Non-pigmented ciliary epithelial cell (primary cell): ENCODE results near the gene CRADD.
"Not testable (repeated sequence)": the region's sequence is repeated elsewhere in the genome, so short reads cannot be mapped to it uniquely, and the experiment has no call there.

Experiments used
- DNase-seq: peaks from one replicate; pipeline ENCODE4 v3.0.0-alpha.2; 2010; ENCODE audit warnings: low read depth

Gene CRADD

GRCh38 chr12:93902192-93902591 lies 225.0 kb downstream of the CRADD start:
- DNase-seq: no peak

DNA sequence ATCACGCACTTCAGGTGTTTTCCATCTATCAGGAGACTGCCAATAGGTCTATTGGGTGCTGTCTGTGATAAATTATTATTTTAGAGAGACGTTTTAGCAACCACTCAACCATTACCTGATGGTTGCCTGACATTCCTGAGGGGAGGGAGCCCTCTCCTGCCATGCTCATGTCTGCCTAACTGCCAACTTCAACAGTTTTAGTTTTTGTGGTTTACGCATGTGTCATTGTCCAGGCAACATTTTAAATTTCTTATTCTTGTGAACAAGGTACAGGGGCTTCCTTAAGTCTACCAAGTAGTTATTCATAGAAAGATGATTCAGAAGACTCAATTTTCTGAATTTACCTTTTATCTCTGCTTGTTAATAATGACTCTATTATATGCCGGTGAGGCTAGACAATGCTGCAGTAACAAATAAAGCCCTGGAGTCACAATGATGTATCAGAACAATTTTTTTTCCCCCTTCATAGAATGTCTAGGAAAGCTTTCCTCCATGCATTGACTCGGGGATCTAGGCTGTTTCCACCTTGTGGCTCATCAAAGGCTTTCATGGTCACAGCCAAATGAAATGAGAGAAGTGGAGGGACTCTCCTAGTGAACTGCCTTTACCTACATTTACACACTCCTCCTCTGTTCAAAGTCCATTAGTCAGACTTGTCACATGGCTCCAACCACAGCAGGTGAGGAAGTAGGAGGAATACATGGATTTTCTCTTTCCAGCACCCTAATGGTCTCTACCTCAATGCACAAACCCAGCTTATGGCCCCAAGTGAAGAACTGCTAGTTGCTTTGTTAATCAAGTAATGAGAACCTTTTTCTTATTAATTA lies 225.8 kb downstream of the CRADD start:
- no peak for DNase-seq

DNA sequence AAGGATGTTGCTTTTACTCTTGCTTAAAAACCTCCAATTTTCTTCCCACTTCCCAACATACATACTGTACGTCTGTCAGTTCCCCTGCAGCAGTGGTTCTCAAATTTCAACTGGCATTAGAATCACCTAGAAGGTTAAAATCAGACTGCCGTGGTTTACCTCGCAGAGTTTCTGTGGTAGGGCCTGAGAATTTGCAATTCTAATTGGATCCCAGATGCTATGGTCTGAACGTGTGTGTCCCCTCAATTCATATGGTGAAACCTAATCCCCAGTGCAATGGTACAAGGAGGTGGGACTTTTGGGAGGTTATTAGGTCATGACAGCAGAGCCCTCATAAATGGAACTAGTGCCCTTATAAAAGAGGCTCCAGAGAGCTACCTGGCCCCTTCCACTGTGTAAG lies 226.9 kb downstream of the CRADD start:
- no peak for DNase-seq

- DNase-seq: no peak
Observed at GRCh38 chr12:93908264-93908663, 231.1 kb downstream of the CRADD start.

DNA sequence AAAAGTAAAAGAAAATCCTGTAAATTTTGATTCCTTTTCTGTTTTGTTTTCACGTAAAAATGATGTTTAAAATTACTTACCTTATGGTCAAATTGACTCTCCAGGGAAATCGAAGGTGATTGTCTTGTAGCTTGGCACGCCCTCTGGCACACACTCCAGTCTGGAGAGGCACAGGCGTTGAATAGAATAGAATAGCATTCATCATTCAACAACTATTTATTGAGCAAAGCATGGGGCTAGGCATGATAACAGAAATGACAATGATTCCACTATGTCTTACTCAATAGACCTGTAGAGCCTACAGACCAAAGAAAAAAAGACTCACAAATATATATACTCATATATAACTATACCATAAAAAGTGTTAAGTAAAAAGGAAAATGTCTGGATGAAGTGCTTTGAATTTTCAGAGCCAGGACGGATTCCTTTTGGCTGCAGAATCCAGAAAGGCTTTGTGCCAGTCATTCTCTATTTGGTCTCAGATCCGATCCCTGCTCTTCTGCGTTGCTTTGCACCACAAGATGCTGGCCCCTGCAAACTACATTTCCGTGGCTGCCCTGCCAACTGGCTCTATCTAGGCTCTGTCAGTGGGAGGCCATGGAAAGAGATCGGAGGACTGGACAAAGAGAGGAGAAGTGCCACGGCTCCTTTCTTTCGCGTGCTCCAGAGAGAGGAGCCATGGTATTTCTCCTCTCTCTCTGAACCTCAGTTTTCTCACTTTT lies 231.8 kb downstream of the CRADD start:
- DNase-seq: no peak

GRCh38 chr12:93911396-93911795 lies 234.2 kb downstream of the CRADD start:
- DNase-seq: no peak

GRCh38 chr12:93912086-93912733 lies 235.0 kb downstream of the CRADD start:
- no peak for DNase-seq

GRCh38 chr12:93913845-93914244 lies 236.7 kb downstream of the CRADD start:
- DNase-seq: peak; percentile 60

DNA sequence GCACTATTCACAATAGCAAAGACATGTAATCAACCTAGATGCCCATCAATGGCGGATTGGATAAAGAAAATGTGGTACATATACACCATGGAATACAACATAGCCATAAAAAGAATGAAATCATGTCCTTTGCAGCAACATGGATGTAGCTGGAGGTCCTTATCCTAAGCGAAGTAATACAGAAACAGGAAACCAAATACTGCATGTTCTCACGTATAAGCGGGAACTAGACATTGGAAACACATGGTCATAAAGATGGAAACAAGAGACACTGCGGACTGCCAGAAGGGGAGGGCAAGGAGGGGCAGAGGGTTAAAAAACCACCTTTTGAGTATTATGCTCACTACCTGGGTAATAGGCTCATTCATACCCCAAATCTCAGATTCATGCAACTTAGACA lies 237.1 kb downstream of the CRADD start:
- no peak for DNase-seq

- DNase-seq: no peak
Observed at GRCh38 chr12:93915411-93915810, 238.2 kb downstream of the CRADD start.

- no peak for DNase-seq
Observed at GRCh38 chr12:93916402-93916801, 239.2 kb downstream of the CRADD start.

DNA sequence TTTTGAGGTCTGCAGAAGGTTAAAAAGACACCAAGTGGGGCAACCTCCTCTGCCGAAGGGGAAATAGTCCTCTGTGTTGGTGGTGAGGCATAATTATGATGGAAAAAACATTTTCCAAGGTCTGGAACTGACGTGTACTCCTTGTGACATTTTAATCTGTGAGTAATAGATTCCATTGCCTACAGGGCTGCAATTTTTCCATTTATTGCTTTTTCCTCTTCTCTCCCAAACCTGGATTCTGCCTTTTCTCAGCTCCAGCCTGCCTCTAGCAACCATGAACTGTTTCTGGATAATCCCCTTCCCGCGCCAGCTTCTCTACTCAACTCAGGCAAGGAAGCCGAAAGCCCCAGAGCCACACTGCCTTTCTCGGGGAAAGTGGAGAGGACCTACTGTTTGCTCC lies 241.1 kb downstream of the CRADD start:
- DNase-seq: peak; percentile 48

- DNase-seq: no peak
Observed at GRCh38 chr12:93918900-93919299, 241.7 kb downstream of the CRADD start.

DNA sequence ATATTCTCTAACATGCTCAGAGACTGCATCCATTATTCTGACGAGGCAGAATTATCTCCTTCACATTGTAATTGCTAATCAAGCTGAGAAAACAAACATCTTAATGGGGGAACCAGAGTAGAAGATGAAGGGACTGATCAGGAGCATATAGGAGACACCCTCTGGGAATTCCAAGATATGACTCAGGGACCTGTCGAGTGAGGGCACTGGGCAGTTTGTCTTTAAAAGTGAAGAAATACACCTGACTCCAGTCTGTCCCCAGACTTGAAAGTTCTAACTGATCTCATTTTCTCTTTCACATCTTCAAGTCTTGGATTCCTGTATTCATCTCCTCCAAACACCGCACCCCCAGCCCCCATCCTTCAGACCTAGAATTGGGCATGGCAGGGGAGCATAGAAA lies 244.3 kb downstream of the CRADD start:
- DNase-seq: no peak

GRCh38 chr12:93922583-93923006 lies 245.4 kb downstream of the CRADD start:
- no peak for DNase-seq

- no peak for DNase-seq
Observed at GRCh38 chr12:93924367-93924766, 247.2 kb downstream of the CRADD start.

DNA sequence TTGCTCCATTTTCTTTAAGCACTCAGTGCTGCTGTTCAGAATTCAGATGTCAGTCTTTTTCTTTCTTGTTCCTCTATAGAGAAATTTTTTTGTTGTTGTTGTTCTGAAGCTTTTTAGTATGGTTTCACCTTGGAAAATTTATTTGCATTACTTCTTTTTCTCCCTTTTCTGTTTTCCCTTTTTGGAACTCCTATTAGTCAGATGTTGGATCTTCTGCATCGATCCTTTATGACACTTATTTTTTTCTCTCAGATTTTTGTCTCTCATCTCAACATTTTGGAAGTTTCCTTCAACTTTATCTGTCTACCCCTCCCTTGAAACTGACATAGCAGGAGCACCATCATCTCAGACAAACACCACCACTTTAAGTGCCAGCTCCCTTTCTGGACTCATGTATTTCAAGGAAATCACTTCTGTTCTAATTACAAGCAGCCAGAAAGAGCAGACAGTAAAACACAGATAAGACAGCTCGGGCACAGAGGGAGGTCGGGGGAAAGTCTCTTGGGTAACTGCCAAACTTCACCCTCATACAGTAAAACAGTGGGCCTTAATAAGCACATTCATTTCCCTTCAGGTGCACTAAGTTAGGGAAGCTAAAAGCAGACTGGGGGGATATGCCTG lies 248.5 kb downstream of the CRADD start:
- no peak for DNase-seq

- no peak for DNase-seq
Observed at GRCh38 chr12:93926237-93926636, 249.1 kb downstream of the CRADD start.

- DNase-seq: not testable (repeated sequence)
Observed at GRCh38 chr12:93929081-93929480, 251.9 kb downstream of the CRADD start.

- DNase-seq: no peak
Observed at GRCh38 chr12:93937812-93938211, 260.6 kb downstream of the CRADD start.

GRCh38 chr12:93938317-93938716 lies 261.1 kb downstream of the CRADD start:
- DNase-seq: no peak

DNA sequence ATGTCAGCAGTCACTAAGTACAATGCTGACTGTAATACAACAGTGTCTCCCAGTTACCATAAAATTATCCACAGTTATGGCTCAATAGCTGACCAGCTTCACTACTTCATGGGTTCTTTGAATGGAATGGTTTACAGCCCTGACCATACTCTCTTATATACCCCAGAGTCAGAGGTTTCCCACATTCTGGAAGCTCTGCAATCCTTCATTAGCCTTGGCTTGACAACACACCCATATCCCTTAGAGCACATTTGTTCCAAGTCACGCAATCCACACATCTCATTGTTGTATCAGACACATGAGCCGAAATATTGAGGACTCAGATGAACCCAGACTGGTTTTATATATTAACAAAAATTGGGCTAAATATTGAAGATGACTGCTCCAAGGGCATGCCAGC lies 261.8 kb downstream of the CRADD start:
- DNase-seq: no peak
